Heart left ventricle (tissue), 16 donors: ENCODE results near the gene PIP5K1A. TPM values are rescaled to one million over a fixed set of nuclear protein-coding genes. Genes with fewer than 3 reads are reported as not detected.

Source experiments
- ATAC-seq, 4 donors: fragments of 200-7000 bp; cut with Tn5 transposase; one replicate each; pipeline ENCODE4 v1.9.1; 2020 to 2022; ENCODE audit warnings: moderate library complexity in 4 of 4, mild to moderate bottlenecking in 3 of 4, moderate number of reproducible peaks in 1 of 4
- DNase-seq, 5 donors: peaks; one replicate each; pipeline ENCODE4 v3.0.0-alpha.2; 2020
- H3K27ac ChIP-seq, 12 donors: fragments of 200-600 bp; sonication (generic) in 4 of 12; one replicate each; pipeline versions ENCODE4 v1.5.0 to v1.8.0; 2016 to 2022; ENCODE audit warnings: mild to moderate bottlenecking in 2 of 12
- H3K27me3 ChIP-seq, 9 donors: fragments of 200-600 bp; sonication (generic) in 2 of 9; one replicate each; pipeline versions ENCODE4 v1.5.1 to v1.8.0; 2016 to 2022; ENCODE audit warnings: mild to moderate bottlenecking in 3 of 9
- H3K36me3 ChIP-seq, 9 donors: fragments of 200-600 bp; sonication (generic) in 2 of 9; one replicate each; pipeline versions ENCODE4 v1.5.0 to v1.8.0; 2018 to 2022; ENCODE audit warnings: mild to moderate bottlenecking in 2 of 9
- H3K4me1 ChIP-seq, 12 donors: fragments of 200-600 bp; sonication (generic) in 4 of 12; one replicate each; pipeline versions ENCODE4 v1.5.0 to v1.8.0; 2016 to 2022; ENCODE audit warnings: mild to moderate bottlenecking in 3 of 12
- H3K4me3 ChIP-seq, 12 donors: fragments of 200-600 bp; sonication (generic) in 4 of 12; one replicate each; pipeline versions ENCODE4 v1.5.0 to v1.8.0; 2017 to 2022; ENCODE audit warnings: mild to moderate bottlenecking in 9 of 12, moderate library complexity in 4 of 12
- H3K9me3 ChIP-seq, 12 donors: fragments of 200-600 bp; sonication (generic) in 4 of 12; one replicate each; pipeline versions ENCODE4 v1.5.0 to v1.8.0; 2016 to 2022; ENCODE audit warnings: mild to moderate bottlenecking in 1 of 12
- POLR2A ChIP-seq, 2 donors: fragments of 450-650 bp; IDR thresholded peaks; one replicate each; pipeline ENCODE4 v1.6.1; 2017; ENCODE audit warnings: antibody characterized with exemption in 2 of 2, mild to moderate bottlenecking in 2 of 2, moderate library complexity in 2 of 2
- WGBS, 4 donors: extraction: QIAGEN DNeasy Blood & Tissue Kit in 2 of 4; methylation state at CpG; one replicate each; pipeline versions ENCODE4 v1.1.5 to v1.1.7; 2013 to 2018; 5-methylcytosine and 5-hydroxymethylcytosine counted together
- intact Hi-C, 10 donors: fragments of 100-400 bp; cut with DNase I; formaldehyde crosslinking; loops; one replicate each; pipeline versions ENCODE4 v1.11.1 to v1.14.2; 2022
- polyA plus RNA-seq, 2 donors: library from polyadenylated mRNA; stranded (reverse); fragments of 200-250 nt; gene quantifications; one replicate each; pipeline ENCODE4 v1.2.3, GENCODE V29; 2013
- total RNA-seq, 9 donors: library from RNA; depleted of rRNA in 2 of 9; stranded (reverse); fragments of >200 nt in 2 of 9; fragmentation: NEBNext Ultra II Directional in 3 of 9; extraction: Animal tissue kit (Norgen Biotek cat#: 25700) in 3 of 9; gene quantifications; one replicate each; pipeline versions ENCODE4 v1.1.0 to v1.2.4, GENCODE V29; 2016 to 2023
- TF ChIP-seq, protein P1 (sequence below), 12 donors: fragments of 200-600 bp; sonication (generic) in 4 of 12; IDR thresholded peaks; one replicate each; pipeline versions ENCODE4 v1.5.0 to v1.8.0; 2018 to 2022; ENCODE audit warnings: antibody characterized with exemption in 12 of 12, mild to moderate bottlenecking in 5 of 12
- donor health status: ischemic (EF 13 %, LVEDD 7.1; RV severe dilation, severe dysfunction).
- donor health status: healthy with polysubstance abuse.
- donor health status: DM: no; HTN: yes; CAD: no.
- donor health status: DM: no; HTN: no; CAD: no.
- donor health status: ischemic (EF 25% LVEDD 6.9; RV normal size, moderate dysfunction).
- donor health status: ischemic (EF 25% LVEDD 5.7; RV mildly dilated, moderate dysfunction).
- donor health status: healthy.
- donor health status: DM: yes; HTN: yes; CAD: no.
- donor health status: ischemic (EF 35%, LVEDD 5.7; RV mildly dilated, moderate dysfunction).
- donor health status: nonischemic (EF 11% LVEDD 7.7; RV severe dilation, severe dysfunction).
- donor health status: DM: yes; HTN: yes; CAD: no.
- donor health status: PGD.
- donor health status: ischemic (EF 29% LVEDD 5.4; RV normal size, mild dysfunction).
- donor health status: nonischemic (EF 23%, LVEDD 6.1; RV moderate dilation, normal function).

The PIP5K1A gene
- total and polyA plus RNA-seq, 11 donors = 20.5 to 48.8 (median 36.5) TPM

DNA sequence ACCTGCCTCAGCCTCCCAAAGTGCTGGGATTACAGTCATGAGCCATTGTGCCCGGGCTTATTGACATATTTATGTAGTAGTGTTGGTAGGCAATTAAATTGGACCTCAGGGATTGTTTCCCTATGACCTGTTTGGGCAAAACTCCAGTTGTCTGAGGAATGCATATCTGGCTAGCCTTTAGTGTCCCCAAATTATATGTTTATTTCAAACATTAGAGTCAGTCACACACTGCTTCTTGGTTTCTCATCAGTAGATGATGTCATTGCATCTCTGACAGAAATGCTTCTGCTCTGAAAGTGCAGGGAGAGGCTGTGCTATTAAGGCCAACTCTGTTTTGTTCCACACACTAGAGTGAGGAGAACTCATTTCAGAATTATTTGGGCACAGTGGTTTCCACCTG is 12.5 kb downstream of the PIP5K1A start:
- intact Hi-C loops = no loop called here
- Histone ChIP-seq H3K27ac (no peak overlapping the region), H3K9me3 (no peaks in the 10 kb centered on the region), H3K36me3 (peaks cover 0 to 73% (median 49%) of the 10 kb centered on the region in 9 donors), H3K27me3 (no peaks in the 10 kb centered on the region), H3K4me3 (no peak overlapping the region), H3K4me1 (peaks cover 0 to 27% (median 6%) of the 10 kb centered on the region in 12 donors)
- 83 to 94% (median 92%) methylated on average over 1 of the region's 1 CpG for WGBS, 4 donors
- TF ChIP-seq, protein P1, sequence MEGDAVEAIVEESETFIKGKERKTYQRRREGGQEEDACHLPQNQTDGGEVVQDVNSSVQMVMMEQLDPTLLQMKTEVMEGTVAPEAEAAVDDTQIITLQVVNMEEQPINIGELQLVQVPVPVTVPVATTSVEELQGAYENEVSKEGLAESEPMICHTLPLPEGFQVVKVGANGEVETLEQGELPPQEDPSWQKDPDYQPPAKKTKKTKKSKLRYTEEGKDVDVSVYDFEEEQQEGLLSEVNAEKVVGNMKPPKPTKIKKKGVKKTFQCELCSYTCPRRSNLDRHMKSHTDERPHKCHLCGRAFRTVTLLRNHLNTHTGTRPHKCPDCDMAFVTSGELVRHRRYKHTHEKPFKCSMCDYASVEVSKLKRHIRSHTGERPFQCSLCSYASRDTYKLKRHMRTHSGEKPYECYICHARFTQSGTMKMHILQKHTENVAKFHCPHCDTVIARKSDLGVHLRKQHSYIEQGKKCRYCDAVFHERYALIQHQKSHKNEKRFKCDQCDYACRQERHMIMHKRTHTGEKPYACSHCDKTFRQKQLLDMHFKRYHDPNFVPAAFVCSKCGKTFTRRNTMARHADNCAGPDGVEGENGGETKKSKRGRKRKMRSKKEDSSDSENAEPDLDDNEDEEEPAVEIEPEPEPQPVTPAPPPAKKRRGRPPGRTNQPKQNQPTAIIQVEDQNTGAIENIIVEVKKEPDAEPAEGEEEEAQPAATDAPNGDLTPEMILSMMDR (IDR thresholded peaks at IDR 0.05) = no peak
- no peak for TF ChIP-seq POLR2A (IDR thresholded peaks at IDR 0.05)
- ATAC-seq (no peak), DNase-seq (no peak)

DNA sequence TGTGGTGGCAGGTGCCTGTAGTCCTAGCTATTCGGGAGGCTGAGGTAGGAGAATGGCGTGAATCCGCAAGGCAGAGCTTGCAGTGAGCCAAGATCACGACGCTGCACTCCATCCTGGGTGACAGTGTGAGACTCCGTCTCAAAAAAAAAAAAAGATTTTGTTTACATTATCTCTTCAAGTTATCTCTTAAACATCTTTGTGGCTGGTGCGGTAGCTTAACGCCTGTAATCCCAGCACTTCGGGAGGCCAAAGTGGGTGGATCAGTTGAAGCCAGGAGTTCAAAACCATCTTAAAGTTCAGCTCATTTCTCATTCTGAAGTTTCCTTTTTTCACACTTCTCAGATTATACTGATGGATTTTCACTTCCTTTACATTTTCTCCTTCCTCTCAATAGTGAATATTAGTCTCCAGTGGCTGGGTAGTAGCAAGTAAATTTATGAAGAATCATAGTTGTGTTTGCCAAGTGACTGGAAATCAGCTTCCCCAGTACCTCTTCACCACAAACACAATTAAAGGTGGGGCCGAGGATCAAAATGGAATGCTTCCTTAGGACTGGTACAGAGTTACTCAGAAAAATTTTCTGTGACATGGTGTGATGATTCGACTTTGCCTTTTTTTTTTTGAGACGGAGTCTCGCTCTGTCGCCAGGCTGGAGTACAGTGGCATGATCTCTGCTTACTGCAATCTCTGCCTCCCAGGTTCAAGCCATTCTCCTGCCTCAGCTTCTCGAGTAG is 13.8 kb downstream of the PIP5K1A start:
- WGBS, 4 donors = 85 to 89% (median 88%) methylated on average over 15 of the region's 15 CpGs
- no peaks in the 10 kb centered on the region for H3K9me3 ChIP-seq
- H3K27ac ChIP-seq = no peak overlapping the region
- no peak overlapping the region for H3K4me3 ChIP-seq
- ATAC-seq (no peak), DNase-seq (no peak)
- TF ChIP-seq POLR2A (IDR thresholded peaks at IDR 0.05) = no peak
- TF ChIP-seq, protein P1 (IDR thresholded peaks at IDR 0.05) = no peak
- intact Hi-C loops = no loop called here
- peaks cover 0 to 65% (median 39%) of the 10 kb centered on the region in 9 donors for H3K36me3 ChIP-seq
- H3K27me3 ChIP-seq = no peaks in the 10 kb centered on the region
- peaks cover 0 to 22% (median 5%) of the 10 kb centered on the region in 12 donors for H3K4me1 ChIP-seq

DNA sequence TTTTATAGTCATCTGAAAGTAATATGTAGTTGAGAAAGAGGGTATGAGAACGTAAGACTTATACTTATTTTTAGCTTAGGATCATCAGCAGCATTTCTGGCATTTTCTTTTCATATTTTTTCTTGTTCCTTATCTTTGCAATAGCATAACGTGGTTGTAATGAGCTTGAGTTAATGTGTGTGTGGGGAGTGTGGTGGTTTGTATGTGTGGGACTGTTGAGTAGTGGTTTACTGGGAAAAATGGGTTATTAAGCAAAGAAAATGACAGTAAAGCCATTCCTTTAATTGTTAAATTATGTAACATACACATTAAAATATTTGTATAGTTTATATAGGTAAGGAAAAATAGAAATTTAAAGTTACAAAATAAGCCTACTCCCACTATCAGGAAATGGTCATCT is 15.2 kb downstream of the PIP5K1A start:
- Histone ChIP-seq H3K4me3 (no peak overlapping the region), H3K4me1 (peaks cover 0 to 19% (median 5%) of the 10 kb centered on the region in 12 donors), H3K36me3 (peaks cover 0 to 62% (median 25%) of the 10 kb centered on the region in 9 donors), H3K27me3 (no peaks in the 10 kb centered on the region), H3K9me3 (no peaks in the 10 kb centered on the region), H3K27ac (no peak overlapping the region)
- no peak for ATAC-seq
- intact Hi-C loops = no loop called here
- 16 to 30% (median 29%) methylated on average over 2 of the region's 2 CpGs for WGBS, 4 donors
- TF ChIP-seq, protein P1 (IDR thresholded peaks at IDR 0.05) = no peak
- no peak for TF ChIP-seq POLR2A (IDR thresholded peaks at IDR 0.05)
- DNase-seq = no peak

DNA sequence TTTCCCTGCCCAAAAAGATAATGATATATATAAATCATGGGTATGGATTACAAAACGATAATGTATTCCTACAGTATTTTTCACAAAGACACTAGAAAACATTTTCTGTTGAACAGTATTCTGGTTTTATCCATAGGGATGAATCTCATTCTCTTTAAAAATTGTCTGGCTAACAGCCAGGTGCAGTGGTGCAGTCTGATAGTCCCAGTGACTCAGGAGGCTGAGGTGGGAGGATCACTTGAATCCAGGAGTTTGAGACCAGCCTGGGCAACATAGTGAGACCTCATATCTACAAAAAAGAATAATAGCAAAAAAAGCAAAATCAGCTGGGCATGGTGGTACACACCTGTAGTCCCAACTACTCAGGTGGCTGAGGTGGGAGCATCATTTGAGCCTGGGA is 23.3 kb downstream of the PIP5K1A start:
- 87 to 92% (median 89%) methylated on average over 1 of the region's 1 CpG for WGBS, 4 donors
- Histone ChIP-seq H3K4me1 (peaks cover 0 to 29% (median 4%) of the 10 kb centered on the region in 12 donors), H3K27me3 (no peaks in the 10 kb centered on the region), H3K27ac (no peak overlapping the region), H3K9me3 (no peaks in the 10 kb centered on the region), H3K36me3 (peaks cover 0 to 58% (median 24%) of the 10 kb centered on the region in 9 donors), H3K4me3 (no peak overlapping the region)
- intact Hi-C loops = no loop called here
- ATAC-seq (no peak), DNase-seq (no peak)
- no peak for TF ChIP-seq POLR2A (IDR thresholded peaks at IDR 0.05)
- TF ChIP-seq, protein P1 (IDR thresholded peaks at IDR 0.05) = no peak
